ENCODE results near the gene LPIN3.

LPIN3 gene

DNA sequence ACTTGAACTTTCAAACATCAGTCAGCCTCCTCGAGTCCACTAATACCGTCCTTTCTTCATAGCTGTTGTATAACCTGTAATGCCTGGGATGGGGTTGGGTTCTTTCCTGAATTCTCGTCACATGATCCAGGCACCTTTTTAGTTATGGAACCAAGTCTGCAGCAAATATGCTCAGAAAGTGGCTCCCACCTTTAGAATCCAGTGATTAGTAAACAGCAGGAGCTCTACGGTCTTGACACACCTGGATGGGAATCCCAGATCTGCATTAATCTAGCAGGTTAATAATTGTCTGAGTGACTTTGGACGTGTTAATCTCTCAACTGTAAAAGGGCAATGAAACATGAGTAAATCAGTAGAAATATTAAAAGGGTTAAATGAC is 22.4 kb upstream of the LPIN3 start:
- ChIA-PET POLR2A (interaction anchor here (3.3 kb wide), 1 partner anchor 11 kb away, joined by 20 read pairs; no protein-coding TSS in a partner anchor), CTCF (interaction anchor here (0.6 to 1.3 kb wide), 4 partner anchors 8 to 142 kb away, joined by 3 to 4 read pairs (median 3); no protein-coding TSS in a partner anchor)
- DNase-seq (ENCODE audit: low read depth, low spot score): no peak
- H3K4me3 ChIP-seq (ENCODE audit: low read depth, low read length): peak overlapping the region; percentile 62
- TF ChIP-seq, protein P1, sequence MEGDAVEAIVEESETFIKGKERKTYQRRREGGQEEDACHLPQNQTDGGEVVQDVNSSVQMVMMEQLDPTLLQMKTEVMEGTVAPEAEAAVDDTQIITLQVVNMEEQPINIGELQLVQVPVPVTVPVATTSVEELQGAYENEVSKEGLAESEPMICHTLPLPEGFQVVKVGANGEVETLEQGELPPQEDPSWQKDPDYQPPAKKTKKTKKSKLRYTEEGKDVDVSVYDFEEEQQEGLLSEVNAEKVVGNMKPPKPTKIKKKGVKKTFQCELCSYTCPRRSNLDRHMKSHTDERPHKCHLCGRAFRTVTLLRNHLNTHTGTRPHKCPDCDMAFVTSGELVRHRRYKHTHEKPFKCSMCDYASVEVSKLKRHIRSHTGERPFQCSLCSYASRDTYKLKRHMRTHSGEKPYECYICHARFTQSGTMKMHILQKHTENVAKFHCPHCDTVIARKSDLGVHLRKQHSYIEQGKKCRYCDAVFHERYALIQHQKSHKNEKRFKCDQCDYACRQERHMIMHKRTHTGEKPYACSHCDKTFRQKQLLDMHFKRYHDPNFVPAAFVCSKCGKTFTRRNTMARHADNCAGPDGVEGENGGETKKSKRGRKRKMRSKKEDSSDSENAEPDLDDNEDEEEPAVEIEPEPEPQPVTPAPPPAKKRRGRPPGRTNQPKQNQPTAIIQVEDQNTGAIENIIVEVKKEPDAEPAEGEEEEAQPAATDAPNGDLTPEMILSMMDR (IDR thresholded peaks at IDR 0.05; ENCODE audit: insufficient read depth, low read length, missing control alignments): no peak

DNA sequence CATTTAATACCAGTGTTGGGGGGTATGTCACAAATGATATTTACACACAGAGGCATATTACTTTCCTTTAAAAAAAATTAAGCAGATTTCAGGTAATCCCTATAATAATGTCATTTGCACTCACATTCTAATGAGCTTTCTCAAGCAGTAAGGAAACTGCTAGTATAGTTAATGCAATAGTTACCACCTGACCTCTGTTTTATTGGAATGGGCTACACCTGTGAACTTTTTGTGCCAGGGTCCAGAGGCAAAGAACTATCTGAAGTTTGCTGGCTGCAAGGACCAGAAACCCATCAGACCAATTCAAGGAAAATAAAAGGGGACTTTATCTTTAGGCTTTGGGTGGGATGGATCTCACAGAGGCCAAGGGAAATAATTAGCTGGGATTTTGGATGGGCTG is 20.2 kb upstream of the LPIN3 start:
- no peak overlapping the region for H3K4me3 ChIP-seq (ENCODE audit: low read depth, low read length)
- DNase-seq (ENCODE audit: low read depth, low spot score): no peak
- TF ChIP-seq, protein P1 (IDR thresholded peaks at IDR 0.05; ENCODE audit: insufficient read depth, low read length, missing control alignments): no peak
- ChIA-PET POLR2A (no interaction called here), CTCF (interaction anchor here (0.9 to 1.3 kb wide), 3 partner anchors 15 to 147 kb away, joined by 3 to 4 read pairs (median 3); no protein-coding TSS in a partner anchor)

DNA sequence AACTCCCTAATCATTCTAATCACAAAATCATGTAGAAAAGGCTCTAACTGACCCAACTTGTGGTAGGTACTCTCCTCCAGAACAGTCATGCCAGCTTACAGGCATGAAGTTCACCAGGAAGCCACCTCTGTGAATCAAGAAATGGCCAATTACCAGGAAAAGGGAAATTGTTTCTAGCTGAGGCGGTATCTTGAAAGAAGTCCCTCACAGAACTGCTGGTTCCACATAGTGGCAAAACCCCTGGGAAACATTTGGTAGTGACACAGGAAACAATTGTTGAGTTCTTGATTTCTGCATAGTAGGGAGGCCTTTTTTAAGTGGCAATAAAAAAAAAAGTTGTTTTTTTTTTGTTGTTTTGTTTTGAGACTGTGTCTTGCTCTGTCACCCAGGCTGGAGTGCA is 19.6 kb upstream of the LPIN3 start:
- no peak overlapping the region for H3K4me3 ChIP-seq (ENCODE audit: low read depth, low read length)
- TF ChIP-seq, protein P1 (IDR thresholded peaks at IDR 0.05; ENCODE audit: insufficient read depth, low read length, missing control alignments): no peak
- ChIA-PET CTCF (interaction anchor here (0.9 to 1.3 kb wide), 4 partner anchors 14 to 353 kb away, joined by 3 to 4 read pairs (median 3); no protein-coding TSS in a partner anchor), POLR2A (no interaction called here)
- DNase-seq (ENCODE audit: low read depth, low spot score): no peak

DNA sequence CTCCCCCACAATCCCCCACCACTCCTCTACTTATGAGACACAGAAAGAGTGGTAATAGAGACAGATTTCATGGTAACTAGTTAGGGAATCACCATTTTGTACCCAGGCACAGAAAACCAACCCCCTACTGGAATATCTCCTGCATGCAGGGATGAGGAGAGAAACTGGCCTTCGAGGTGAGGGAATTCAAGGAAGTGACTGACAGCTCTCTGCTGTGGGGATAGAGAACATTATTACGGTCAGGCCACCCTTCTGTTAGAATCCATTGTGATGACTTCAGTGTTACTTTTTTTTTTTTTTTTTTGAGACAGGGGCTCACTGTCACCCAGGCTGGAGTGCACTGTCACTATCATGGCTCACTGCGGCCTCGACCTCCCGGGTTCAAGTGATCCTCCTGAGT is 13.4 kb upstream of the LPIN3 start:
- H3K4me3 ChIP-seq (ENCODE audit: low read depth, low read length): no peak overlapping the region
- no peak for DNase-seq (ENCODE audit: low read depth, low spot score)
- ChIA-PET CTCF (interaction anchor here (1.0 to 4.3 kb wide), 7 partner anchors 9 to 193 kb away, joined by 3 to 15 read pairs (median 3); partner anchors contain the start of gene LPIN3), POLR2A (interaction anchor here (0.7 kb wide), 1 partner anchor 22 kb away, joined by 3 read pairs; no protein-coding TSS in a partner anchor)
- TF ChIP-seq, protein P1 (IDR thresholded peaks at IDR 0.05; ENCODE audit: insufficient read depth, low read length, missing control alignments): no peak

DNA sequence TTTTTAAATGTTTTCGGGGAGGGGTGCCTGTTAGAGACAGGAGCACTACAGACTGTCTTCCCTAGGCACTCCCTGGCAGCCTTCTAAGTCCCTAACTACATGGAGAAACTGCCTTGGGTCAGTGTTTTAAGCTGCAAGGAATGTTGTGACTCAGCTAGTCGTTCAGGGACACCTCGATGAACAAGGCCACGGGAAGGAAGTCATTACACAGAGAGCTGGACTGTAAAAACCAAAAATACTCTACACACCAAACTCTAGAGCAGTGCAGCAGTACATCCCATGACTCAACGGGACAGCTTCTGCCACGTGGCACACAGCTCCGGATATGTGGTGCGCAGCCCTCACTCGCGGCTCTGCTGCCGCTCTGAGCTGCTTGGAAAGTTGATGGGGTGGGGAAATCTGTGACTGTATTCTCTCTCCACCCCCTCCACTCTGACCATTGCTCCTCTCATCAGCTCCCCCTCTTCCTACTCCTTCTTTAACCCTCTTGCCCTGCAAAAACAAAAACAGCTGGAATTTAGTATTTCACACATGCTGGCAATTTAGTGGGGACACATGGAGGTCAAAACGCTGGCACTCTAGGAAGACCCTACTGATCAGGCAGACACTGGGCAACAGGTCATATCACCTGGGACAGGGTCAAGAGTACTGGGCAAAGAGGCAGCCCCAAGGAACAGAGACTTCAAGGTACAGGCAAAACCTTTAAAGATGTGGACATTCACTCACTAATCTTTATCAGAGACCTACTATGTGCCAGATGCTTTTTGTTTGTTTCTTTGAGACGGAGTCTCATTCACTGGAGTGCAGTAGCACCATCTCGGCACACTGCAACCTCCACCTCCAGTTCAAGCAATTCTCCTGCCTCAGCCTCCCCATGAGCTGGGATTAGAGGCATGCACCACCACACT is 10.9 kb upstream of the LPIN3 start:
- no peak overlapping the region for H3K4me3 ChIP-seq (ENCODE audit: low read depth, low read length)
- peak; percentile 98 for DNase-seq (ENCODE audit: low read depth, low spot score)
- POLR2A ChIA-PET: interaction anchor here (0.6 to 1.8 kb wide), 13 partner anchors 9 to 216 kb away, joined by 3 to 20 read pairs (median 4); partner anchors contain the start of genes LPIN3 and ZHX3
- TF ChIP-seq, protein P1 (IDR thresholded peaks at IDR 0.05; ENCODE audit: insufficient read depth, low read length, missing control alignments): no peak
- CTCF ChIA-PET: interaction anchor here (1.0 to 4.3 kb wide), 7 partner anchors 10 to 234 kb away, joined by 3 to 61 read pairs (median 5); partner anchors contain the start of gene LPIN3

DNA sequence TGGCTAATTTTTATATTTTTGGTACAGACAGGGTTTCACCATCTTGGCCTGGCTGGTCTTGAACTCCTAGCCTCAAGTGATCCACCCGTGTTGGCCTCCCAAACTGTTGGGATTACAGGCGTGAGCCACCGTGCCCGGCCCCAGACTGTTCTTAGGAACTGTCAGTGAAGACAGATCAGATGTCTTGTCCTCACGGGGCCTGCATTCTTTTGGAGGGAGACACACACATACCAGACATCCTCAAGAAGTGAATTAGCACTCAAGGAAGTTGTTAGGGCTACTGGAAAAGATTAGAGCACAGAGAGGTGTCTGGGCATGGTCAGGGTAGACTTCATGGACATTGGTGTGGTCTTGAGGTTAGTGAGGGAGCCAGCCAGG is 10.3 kb upstream of the LPIN3 start:
- ChIA-PET CTCF (interaction anchor here (1.0 to 18.2 kb wide), 8 partner anchors 10 to 235 kb away, joined by 3 to 404 read pairs (median 5); partner anchors contain the start of gene LPIN3), POLR2A (interaction anchor here (0.6 to 1.1 kb wide), 2 partner anchors 157 to 160 kb away, joined by 3 to 6 read pairs; no protein-coding TSS in a partner anchor)
- TF ChIP-seq, protein P1 (IDR thresholded peaks at IDR 0.05; ENCODE audit: insufficient read depth, low read length, missing control alignments): no peak
- no peak for DNase-seq (ENCODE audit: low read depth, low spot score)
- H3K4me3 ChIP-seq (ENCODE audit: low read depth, low read length): no peak overlapping the region

Measured in AG04449 (cell line).